Activated CD4-positive, alpha-beta T cell treated with anti-CD3 and anti-CD28 coated beads for 4 hours (primary cell): ENCODE results near the gene RRP1.

Source experiments
- DNase-seq, 2 donors: peaks; one replicate each; pipeline ENCODE4 v3.0.0-alpha.2; 2020

The RRP1 gene

GRCh38 chr21:43759651-43760050, 29.7 kb upstream of the RRP1 start:
- no peak for DNase-seq

- DNase-seq: no peak
Observed at GRCh38 chr21:43760391-43760958, 28.9 kb upstream of the RRP1 start.

- no peak for DNase-seq
Observed at GRCh38 chr21:43761886-43762285, 27.5 kb upstream of the RRP1 start.

- no peak for DNase-seq
Observed at GRCh38 chr21:43762303-43763128, 26.9 kb upstream of the RRP1 start.

GRCh38 chr21:43763901-43764523, 25.4 kb upstream of the RRP1 start:
- no peak for DNase-seq

- DNase-seq: no peak
Observed at GRCh38 chr21:43764576-43765495, 24.5 kb upstream of the RRP1 start.

- no peak for DNase-seq
Observed at GRCh38 chr21:43766734-43767497, 22.5 kb upstream of the RRP1 start.

- DNase-seq: no peak
Observed at GRCh38 chr21:43767498-43767983, 21.8 kb upstream of the RRP1 start.

- no peak for DNase-seq
Observed at GRCh38 chr21:43767984-43768867, 21.2 kb upstream of the RRP1 start.

- DNase-seq: no peak
Observed at GRCh38 chr21:43768868-43769167, 20.6 kb upstream of the RRP1 start.

GRCh38 chr21:43769325-43769958, 19.9 kb upstream of the RRP1 start:
- no peak for DNase-seq

GRCh38 chr21:43770066-43770655, 19.2 kb upstream of the RRP1 start:
- DNase-seq: no peak

GRCh38 chr21:43771199-43771675, 18.1 kb upstream of the RRP1 start:
- DNase-seq: no peak

- no peak for DNase-seq
Observed at GRCh38 chr21:43771698-43772424, 17.5 kb upstream of the RRP1 start.

- no peak for DNase-seq
Observed at GRCh38 chr21:43772425-43772821, 17.0 kb upstream of the RRP1 start.

GRCh38 chr21:43774163-43774562, 15.2 kb upstream of the RRP1 start:
- DNase-seq: no peak

GRCh38 chr21:43775190-43775589, 14.2 kb upstream of the RRP1 start:
- no peak for DNase-seq

GRCh38 chr21:43775795-43776430, 13.5 kb upstream of the RRP1 start, which contains the start of gene CSTB:
CSTB (minus strand) TSS chr21:43776308; CDS start chr21:43776269, 39 bp downstream.
- DNase-seq: peak; percentile 84 to 86

- DNase-seq: no peak
Observed at GRCh38 chr21:43777953-43778352, 11.4 kb upstream of the RRP1 start.
